K562 (cell line): ENCODE results near the gene CEP85L. TPM values are rescaled to one million over a fixed set of nuclear protein-coding genes. Genes with fewer than 3 reads are reported as not detected.

ENCODE experiments used
- ATAC-seq: fragments of 200-7000 bp; cut with Tn5 transposase; 3 replicates; pipeline ENCODE4 v1.9.1; 2020; ENCODE audit warnings: moderate library complexity
- BruUV-seq: library from RNA; stranded (reverse); fragments of 400-500 nt; replicated peaks from 2 replicates; lab custom pipeline; 2021; lab: Mats Ljungman, UMichigan
- CTCF ChIA-PET: fragments of 300-600 bp; formaldehyde crosslinking; extraction: SDS; loops from one replicate; lab custom pipeline; 2021; ENCODE audit warnings: low intra/inter-chr PET ratio; lab: Yijun Ruan, JAX
- POLR2A ChIA-PET: fragments of 300-600, 350-650 bp; sonication (Branson Sonifier 250); formaldehyde crosslinking; extraction: SDS; loops from one replicate; lab custom pipeline; 2021; ENCODE audit warnings: antibody characterized with exemption, inconsistent platforms; lab: Yijun Ruan, JAX
- DNase-seq, 4 experiments: peaks; one replicate each; pipeline versions ENCODE4 v3.0.0 to v3.0.0-alpha.2; 2011 to 2018; ENCODE audit warnings: low spot score in 3 of 4, mixed read lengths in 3 of 4; ENCODE audit errors: extremely low read depth in 1 of 4
- FAIRE-seq: peaks from 2 replicates; lab custom pipeline; 2011; peaks lifted over from hg19 to GRCh38; lab: Jason Lieb, UNC
- H2AFZ ChIP-seq: 2 replicates; pipeline ENCODE4 v1.6.0; 2011; ENCODE audit warnings: low read depth, low read length, control low read depth, inconsistent platforms
- H3K27ac ChIP-seq: fragments of 200-600 bp; 3 replicates; pipeline ENCODE4 v1.8.0; 2011; ENCODE audit warnings: low read depth, mild to moderate bottlenecking, control low read depth, inconsistent platforms, low read length, moderate library complexity, mixed read lengths; ENCODE audit errors: extremely low read depth
- H3K27me3 ChIP-seq, 2 experiments: fragments of 300-600 bp in 1 of 2; 2 replicates in 1 of 2; 3 replicates in 1 of 2; pipeline versions ENCODE4 v1.6.0 to v1.8.0; 2011; ENCODE audit warnings: inconsistent platforms in 2 of 2, low read length in 2 of 2, mild to moderate bottlenecking in 1 of 2, mixed read lengths in 1 of 2, moderate library complexity in 1 of 2; ENCODE audit not compliant: control insufficient read depth in 2 of 2, insufficient read depth in 2 of 2
- H3K36me3 ChIP-seq: fragments of 300-600 bp; 3 replicates; pipeline ENCODE4 v1.8.0; 2011; ENCODE audit warnings: mild to moderate bottlenecking, low read length, inconsistent platforms; ENCODE audit not compliant: control insufficient read depth, insufficient read depth
- H3K4me1 ChIP-seq, 2 experiments: fragments of 200-600 bp in 1 of 2; replicated peaks in 1 of 2; 2 replicates in 1 of 2; 3 replicates in 1 of 2; pipeline versions ENCODE4 v1.5.1 to v1.8.0; 2011; ENCODE audit warnings: inconsistent platforms in 2 of 2, low read length in 2 of 2, mild to moderate bottlenecking in 1 of 2, mixed read lengths in 1 of 2, moderate library complexity in 1 of 2; ENCODE audit not compliant: control insufficient read depth in 2 of 2, insufficient read depth in 2 of 2
- H3K4me2 ChIP-seq: 2 replicates; pipeline ENCODE4 v1.6.1; 2011; ENCODE audit warnings: low read length, control low read depth, inconsistent platforms, mixed read lengths; ENCODE audit not compliant: insufficient read depth
- H3K4me3 ChIP-seq: fragments of 200-600 bp; sonication (generic), shearing (Covaris generic); 2 replicates; pipeline ENCODE4 v1.5.1; 2016; ENCODE audit warnings: control low read depth, inconsistent platforms
- H3K79me2 ChIP-seq: fragments of 200-600 bp; 3 replicates; pipeline ENCODE4 v1.8.0; 2011; ENCODE audit warnings: low read length, inconsistent platforms; ENCODE audit not compliant: control insufficient read depth, insufficient read depth
- H3K9ac ChIP-seq, 2 experiments: 2 replicates each; pipeline versions ENCODE4 v1.6.0 to v1.6.1; 2011; ENCODE audit warnings: low read depth in 2 of 2, low read length in 2 of 2, control low read depth in 1 of 2, inconsistent platforms in 1 of 2, mild to moderate bottlenecking in 1 of 2, mixed read lengths in 1 of 2; ENCODE audit not compliant: insufficient read depth in 1 of 2
- H3K9me1 ChIP-seq: one replicate; pipeline ENCODE4 v1.6.0; 2011; ENCODE audit warnings: inconsistent platforms, mild to moderate bottlenecking, low read length, moderate library complexity; ENCODE audit not compliant: control insufficient read depth, insufficient read depth
- H3K9me3 ChIP-seq: replicated peaks from 2 replicates; pipeline ENCODE4 v1.5.1; 2011; ENCODE audit warnings: low read depth, low read length, inconsistent platforms; ENCODE audit not compliant: control insufficient read depth, insufficient read depth
- H4K20me1 ChIP-seq: replicated peaks from 2 replicates; pipeline ENCODE4 v1.6.1; 2011; ENCODE audit warnings: low read length, inconsistent platforms, mixed read lengths; ENCODE audit not compliant: control insufficient read depth, insufficient read depth
- CHD4 ChIP-seq: fragments of 200-600 bp; sonication (generic); IDR thresholded peaks from 3 replicates; pipeline ENCODE4 v1.6.1; 2012; ENCODE audit warnings: low read depth, mild to moderate bottlenecking, mixed read lengths, low read length, inconsistent platforms; ENCODE audit not compliant: insufficient read depth, insufficient replicate concordance, poor library complexity, severe bottlenecking
- EP300 ChIP-seq: IDR thresholded peaks from 2 replicates; pipeline ENCODE4 v1.6.1; 2012; ENCODE audit warnings: low read length, improper control_type of control experiment
- MAFG ChIP-seq: fragments of 450-650 bp; conservative IDR thresholded peaks from 2 replicates; pipeline ENCODE4 v1.6.1; 2016; ENCODE audit warnings: missing genetic modification characterization, missing compliant biosample characterization
- MYBL2 ChIP-seq, 2 experiments: fragments of 450-650 bp in 1 of 2; sonication (generic) in 1 of 2; formaldehyde crosslinking in 1 of 2; IDR thresholded peaks; 2 replicates each; pipeline versions ENCODE4 v1.6.1 to v1.8.1; 2017 to 2022; ENCODE audit warnings: borderline replicate concordance in 1 of 2, inconsistent platforms in 1 of 2, low read depth in 1 of 2, mild to moderate bottlenecking in 1 of 2, missing genetic modification reagents in 1 of 2, moderate library complexity in 1 of 2
- NFRKB ChIP-seq: fragments of 450-650 bp; IDR thresholded peaks from 2 replicates; pipeline ENCODE4 v1.6.1; 2016; ENCODE audit warnings: low read depth
- PATZ1 ChIP-seq: fragments of 250-450 bp; sonication (Bioruptor Pico); IDR thresholded peaks from 2 replicates; pipeline ENCODE4 v1.5.0; 2020; ENCODE audit warnings: mild to moderate bottlenecking, borderline replicate concordance
- PHF20 ChIP-seq: fragments of 450-650 bp; IDR thresholded peaks from 2 replicates; pipeline ENCODE4 v1.6.1; 2018; ENCODE audit not compliant: partially characterized antibody
- STAG1 ChIP-seq: sonication (generic); formaldehyde crosslinking; IDR thresholded peaks from 2 replicates; pipeline ENCODE4 v1.5.0; 2020; ENCODE audit warnings: missing genetic modification reagents, borderline replicate concordance
- XRCC3 ChIP-seq: fragments of 450-650 bp; IDR thresholded peaks from 2 replicates; pipeline ENCODE4 v1.6.1; 2017; ENCODE audit warnings: mild to moderate bottlenecking, moderate library complexity
- ZBED1 ChIP-seq: IDR thresholded peaks from 2 replicates; pipeline ENCODE4 v1.6.1; 2014
- ZNF318 ChIP-seq, 2 experiments: fragments of 450-650 bp; IDR thresholded peaks; 2 replicates each; pipeline ENCODE4 v1.6.1; 2016; ENCODE audit warnings: mild to moderate bottlenecking in 2 of 2, borderline replicate concordance in 1 of 2, low read depth in 1 of 2, moderate library complexity in 1 of 2
- ZNF766 ChIP-seq: fragments of 200-800 bp; sonication (Bioruptor generic); conservative IDR thresholded peaks from 2 replicates; pipeline ENCODE4 v1.6.1; 2016; ENCODE audit warnings: missing genetic modification characterization, missing compliant biosample characterization
- ZZZ3 ChIP-seq: fragments of 450-650 bp; IDR thresholded peaks from 2 replicates; pipeline ENCODE4 v1.6.1; 2016; ENCODE audit warnings: antibody characterized with exemption, mild to moderate bottlenecking, moderate library complexity
- WGBS: fragments of 100-300 bp; shearing (Covaris generic); methylation state at CpG from one replicate; pipeline ENCODE4 v1.1.6; 2016; ENCODE audit warnings: low coverage, mixed read lengths; ENCODE audit not compliant: insufficient coverage; ENCODE audit errors: missing lambda C conversion rate; 5-methylcytosine and 5-hydroxymethylcytosine counted together
- in situ Hi-C: fragments of 300-500 bp; cut with MboI; formaldehyde crosslinking; loops from 4 replicates; pipeline ENCODE4 v1.15.0; 2018; ENCODE audit warnings: inconsistent platforms, mixed read lengths
- intact Hi-C: fragments of 100-400 bp; cut with micrococcal nuclease; formaldehyde crosslinking; loops from 2 replicates; pipeline ENCODE4 v1.14.2; 2022
- polyA plus RNA-seq, 8 experiments: library from polyadenylated mRNA; depleted of rRNA in 4 of 8; stranded (reverse) in 5 of 8; unstranded in 3 of 8; fragments of >200 nt; fragmentation: Nextera tagmentation in 2 of 8; fragmentation: Illumina TruSeq in 1 of 8; extraction: Ambion mirVana in 2 of 8; extraction: Trizol in 1 of 8; gene quantifications; 2 replicates each; pipeline versions ENCODE4 v1.2.1 to v1.2.3, GENCODE V29; 2011 to 2014; ENCODE audit warnings: inconsistent platforms in 1 of 8, missing spikeins in 1 of 8
- total RNA-seq, 7 experiments: library from RNA; depleted of rRNA in 6 of 7; stranded (reverse); fragments of >200 nt in 6 of 7; fragmentation: Illumina TruSeq in 2 of 7; extraction: Trizol in 2 of 7; gene quantifications; 2 replicates each; pipeline versions ENCODE4 v1.2.1 to v1.2.3, GENCODE V29; 2011 to 2021; ENCODE audit warnings: low replicate concordance in 1 of 7

CEP85L gene
- total and polyA plus RNA-seq, 9 of the 15 experiments (the other 6 are each of a cell fraction or from before 2014, with no cell fraction given) = 4.5 to 15.8 (median 8.3) TPM

- CTCF ChIA-PET = no interaction called here
- TF ChIP-seq XRCC3 = no peak
- no peak for TF ChIP-seq ZNF766
- TF ChIP-seq EP300 = no peak
- TF ChIP-seq MAFG (tag) = no peak
- TF ChIP-seq PHF20 = no peak
- TF ChIP-seq STAG1 (CRISPR knock-in tag) = no peak
- no peak for TF ChIP-seq ZNF318 (IDR thresholded peaks at IDR 0.05; ENCODE audit: borderline replicate concordance in 1 of 2, low read depth in 1 of 2)
- TF ChIP-seq PATZ1 = no peak
- TF ChIP-seq NFRKB = no peak
- TF ChIP-seq MYBL2 (IDR thresholded peaks at IDR 0.05; ENCODE audit: low read depth) = no peak
- TF ChIP-seq MYBL2 (CRISPR knock-in tag; IDR thresholded peaks at IDR 0.05; ENCODE audit: borderline replicate concordance) = no peak
- TF ChIP-seq ZBED1 = no peak
- TF ChIP-seq ZZZ3 = no peak
- no peak for TF ChIP-seq CHD4
Observed at GRCh38 chr6:118644007-118644406, 7.4 kb downstream of the CEP85L start.

More at GRCh38 chr6:118644007-118644406, 7.4 kb downstream of the CEP85L start:
- Histone ChIP-seq H3K27me3 (no peaks in the 10 kb centered on the region), H3K9me1 (no peaks in the 10 kb centered on the region), H3K4me1 (peaks cover 0 to 6% of the 10 kb centered on the region in 2 experiments; a peak in 2 of 5 replicates), H3K36me3 (no peaks in the 10 kb centered on the region; the same call in 2 of the 3 replicates), H2AFZ (no peak overlapping the region), H3K4me3 (no peak overlapping the region), H3K4me2 (no peak overlapping the region), H3K79me2 (peaks cover 61% of the 10 kb centered on the region), H4K20me1 (no peaks in the 10 kb centered on the region), H3K9me3 (no peaks in the 10 kb centered on the region), H3K9ac (no peak overlapping the region), H3K27ac (no peak overlapping the region)
- in situ Hi-C loops (no loop called here), intact Hi-C loops (no loop called here)
- POLR2A ChIA-PET = interaction anchor here (0.7 kb wide), 1 partner anchor 821 kb away, joined by 3 read pairs; no protein-coding TSS in a partner anchor
- FAIRE-seq = no peak
- DNase-seq = no peak
- ATAC-seq = peak; percentile 49; the same call in 2 of the 3 replicates
- 66% methylated on average over 2 of the region's 2 CpGs for WGBS
- no TSS peak for BruUV-seq
